Caki2 (cell line): Measurements from ENCODE around the gene SHTN1. TPM values are rescaled to one million over a fixed set of nuclear protein-coding genes. Genes with fewer than 3 reads are reported as not detected.

ENCODE experiments used
- total RNA-seq: library from RNA; depleted of rRNA; stranded (reverse); fragments of >200 nt; shearing (Covaris generic); gene quantifications from 2 replicates; pipeline ENCODE4 v1.2.3, GENCODE V29; 2014; ENCODE audit warnings: low replicate concordance; rRNA removed

The SHTN1 gene
- total RNA-seq, 1 experiment from 2014 or later = 44.9 TPM

Other genes starting within 250 kb of the SHTN1 start
- 0.07 TPM in 1 of 2 replicates, not detected in the other for gene ENO4, start 155.7 kb downstream of the SHTN1 start, total RNA-seq
- 0.27 and 0.67 TPM in 2 replicates for gene VAX1, start 133.1 kb upstream of the SHTN1 start, total RNA-seq
- gene KCNK18, start 192.3 kb upstream of the SHTN1 start, total RNA-seq = not detected in 2 replicates
- not detected in 2 replicates for gene SLC18A2, start 235.9 kb upstream of the SHTN1 start, total RNA-seq